AML-193 (cell line): ENCODE measurements around the gene NAPSA.
"Not testable (repeated sequence)": the region's sequence is repeated elsewhere in the genome, so short reads cannot be mapped to it uniquely, and the experiment has no call there.

Experiments
- DNase-seq, 2 experiments: peaks; one replicate each; lab custom pipeline; 2025; lab: John Stamatoyannopoulos, UW

Gene NAPSA

GRCh38 chr19:50358483-50359327 lies 6.7 kb downstream of the NAPSA start:
- DNase-seq, result no peak

GRCh38 chr19:50357178-50358100 lies 8.0 kb downstream of the NAPSA start:
- peak; percentile 12 to 21 for DNase-seq

GRCh38 chr19:50356691-50357177 lies 8.7 kb downstream of the NAPSA start:
- DNase-seq, result no peak

GRCh38 chr19:50353487-50353880 lies 12.0 kb downstream of the NAPSA start:
- DNase-seq, result not testable (repeated sequence)

GRCh38 chr19:50352242-50352641 lies 13.2 kb downstream of the NAPSA start:
- DNase-seq, result no peak

GRCh38 chr19:50349277-50350057 lies 16.0 kb downstream of the NAPSA start:
- DNase-seq, result no peak

- DNase-seq, result not testable (repeated sequence)
These were observed 18.3 kb downstream of the NAPSA start for GRCh38 chr19:50347089-50347581.

- DNase-seq, result no peak
These were observed 20.6 kb downstream of the NAPSA start for GRCh38 chr19:50344661-50345318.

GRCh38 chr19:50341091-50341564 lies 24.3 kb downstream of the NAPSA start:
- DNase-seq, result peak in 1 of 2 experiments; percentile 9

- no peak for DNase-seq
These were observed 25.1 kb downstream of the NAPSA start for GRCh38 chr19:50340331-50340730.

GRCh38 chr19:50337031-50337430 lies 28.4 kb downstream of the NAPSA start:
- not testable (repeated sequence) for DNase-seq

GRCh38 chr19:50334741-50335421 lies 30.6 kb downstream of the NAPSA start:
- no peak for DNase-seq

GRCh38 chr19:50333737-50334617 lies 31.5 kb downstream of the NAPSA start:
- no peak for DNase-seq

GRCh38 chr19:50333235-50333736 lies 32.2 kb downstream of the NAPSA start:
- DNase-seq, result no peak

- no peak for DNase-seq
These were observed 33.0 kb downstream of the NAPSA start for GRCh38 chr19:50332244-50333038.

- DNase-seq, result no peak
These were observed 33.5 kb downstream of the NAPSA start for GRCh38 chr19:50331994-50332243.

- no peak for DNase-seq
These were observed 34.0 kb downstream of the NAPSA start for GRCh38 chr19:50331221-50331993.
